ENCODE results near the gene TUFT1. TPM values are rescaled to one million over a fixed set of nuclear protein-coding genes. Genes with fewer than 3 reads are reported as not detected.

TUFT1 gene
- total and polyA plus RNA-seq, 2 of the 13 experiments (the other 11 are each of a cell fraction or from before 2014, with no cell fraction given) = 6.4 to 7.3 TPM

DNA sequence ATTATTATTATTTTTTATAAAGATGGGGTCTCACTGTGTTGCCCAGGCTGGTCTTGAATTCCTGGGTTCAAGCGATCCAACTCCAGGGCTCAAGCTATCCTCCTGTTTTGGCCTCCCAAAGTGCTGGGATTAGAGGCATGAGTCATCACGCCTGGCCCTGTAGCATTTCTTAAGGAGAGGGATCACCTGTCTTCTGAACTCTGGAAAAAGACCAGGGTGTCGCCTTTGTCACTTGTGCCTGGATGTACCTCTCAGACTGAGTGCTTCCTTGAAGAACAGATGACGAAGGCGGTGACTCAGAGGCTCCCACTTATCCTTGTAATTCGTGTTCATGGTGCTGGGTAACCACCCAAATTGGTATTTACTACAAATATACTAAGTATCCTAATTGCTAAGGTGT, 31.3 kb upstream of the TUFT1 start:
- in situ Hi-C loops (cut with HindIII; ENCODE audit: extremely low pct_ligation_motif_present, low pct_unique_long_range_greater_than_20kb) = no loop called here
- no peak for TF ChIP-seq ZNF3 (CRISPR knock-in tag; IDR thresholded peaks at IDR 0.05)
- TF ChIP-seq, protein P1, sequence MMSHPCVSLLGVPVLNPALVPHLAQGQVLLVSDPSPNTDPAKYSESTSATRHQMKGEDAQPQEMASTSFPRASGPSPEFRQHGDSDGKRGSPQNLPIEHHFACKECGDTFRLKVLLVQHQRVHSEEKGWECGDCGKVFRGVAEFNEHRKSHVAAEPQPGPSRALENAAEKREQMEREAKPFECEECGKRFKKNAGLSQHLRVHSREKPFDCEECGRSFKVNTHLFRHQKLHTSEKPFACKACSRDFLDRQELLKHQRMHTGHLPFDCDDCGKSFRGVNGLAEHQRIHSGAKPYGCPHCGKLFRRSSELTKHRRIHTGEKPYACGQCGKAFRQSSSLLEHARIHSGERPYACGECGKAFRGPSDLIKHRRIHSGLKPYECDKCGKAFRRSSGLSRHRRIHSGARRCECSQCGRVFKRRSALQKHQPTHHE (CRISPR knock-in tag; IDR thresholded peaks at IDR 0.05; ENCODE audit: borderline replicate concordance) = no peak
- TF ChIP-seq FOXP1 (IDR thresholded peaks at IDR 0.05) = no peak
- TF ChIP-seq FOXP1 (CRISPR knock-in tag; IDR thresholded peaks at IDR 0.05) = no peak
- TF ChIP-seq, protein P2, sequence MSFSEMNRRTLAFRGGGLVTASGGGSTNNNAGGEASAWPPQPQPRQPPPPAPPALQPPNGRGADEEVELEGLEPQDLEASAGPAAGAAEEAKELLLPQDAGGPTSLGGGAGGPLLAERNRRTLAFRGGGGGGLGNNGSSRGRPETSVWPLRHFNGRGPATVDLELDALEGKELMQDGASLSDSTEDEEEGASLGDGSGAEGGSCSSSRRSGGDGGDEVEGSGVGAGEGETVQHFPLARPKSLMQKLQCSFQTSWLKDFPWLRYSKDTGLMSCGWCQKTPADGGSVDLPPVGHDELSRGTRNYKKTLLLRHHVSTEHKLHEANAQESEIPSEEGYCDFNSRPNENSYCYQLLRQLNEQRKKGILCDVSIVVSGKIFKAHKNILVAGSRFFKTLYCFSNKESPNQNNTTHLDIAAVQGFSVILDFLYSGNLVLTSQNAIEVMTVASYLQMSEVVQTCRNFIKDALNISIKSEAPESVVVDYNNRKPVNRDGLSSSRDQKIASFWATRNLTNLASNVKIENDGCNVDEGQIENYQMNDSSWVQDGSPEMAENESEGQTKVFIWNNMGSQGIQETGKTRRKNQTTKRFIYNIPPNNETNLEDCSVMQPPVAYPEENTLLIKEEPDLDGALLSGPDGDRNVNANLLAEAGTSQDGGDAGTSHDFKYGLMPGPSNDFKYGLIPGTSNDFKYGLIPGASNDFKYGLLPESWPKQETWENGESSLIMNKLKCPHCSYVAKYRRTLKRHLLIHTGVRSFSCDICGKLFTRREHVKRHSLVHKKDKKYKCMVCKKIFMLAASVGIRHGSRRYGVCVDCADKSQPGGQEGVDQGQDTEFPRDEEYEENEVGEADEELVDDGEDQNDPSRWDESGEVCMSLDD (CRISPR knock-in tag; IDR thresholded peaks at IDR 0.05; ENCODE audit: borderline replicate concordance) = no peak
- TF ChIP-seq ZNF441 (CRISPR knock-in tag; IDR thresholded peaks at IDR 0.05; ENCODE audit: borderline replicate concordance) = no peak
- TF ChIP-seq ZFP90 (CRISPR knock-in tag; IDR thresholded peaks at IDR 0.05; ENCODE audit: borderline replicate concordance) = no peak
- TF ChIP-seq SIX1 (CRISPR knock-in tag; IDR thresholded peaks at IDR 0.05; ENCODE audit: borderline replicate concordance) = no peak
- no peak for TF ChIP-seq HNRNPLL (IDR thresholded peaks at IDR 0.05; ENCODE audit: low read depth, low read length, poor library complexity, severe bottlenecking)
- TF ChIP-seq ZNF605 (CRISPR knock-in tag; IDR thresholded peaks at IDR 0.05) = no peak
- TF ChIP-seq NR2F1 (CRISPR knock-in tag; IDR thresholded peaks at IDR 0.05) = no peak
- no peak for TF ChIP-seq ZNF564 (CRISPR knock-in tag; IDR thresholded peaks at IDR 0.05)
- no peak for TF ChIP-seq HMG20B (CRISPR knock-in tag; conservative IDR thresholded peaks at IDR 0.05)
- TF ChIP-seq, protein P3, sequence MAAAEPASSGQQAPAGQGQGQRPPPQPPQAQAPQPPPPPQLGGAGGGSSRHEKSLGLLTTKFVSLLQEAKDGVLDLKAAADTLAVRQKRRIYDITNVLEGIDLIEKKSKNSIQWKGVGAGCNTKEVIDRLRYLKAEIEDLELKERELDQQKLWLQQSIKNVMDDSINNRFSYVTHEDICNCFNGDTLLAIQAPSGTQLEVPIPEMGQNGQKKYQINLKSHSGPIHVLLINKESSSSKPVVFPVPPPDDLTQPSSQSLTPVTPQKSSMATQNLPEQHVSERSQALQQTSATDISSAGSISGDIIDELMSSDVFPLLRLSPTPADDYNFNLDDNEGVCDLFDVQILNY (CRISPR knock-in tag; conservative IDR thresholded peaks at IDR 0.05) = no peak
- no peak for TF ChIP-seq SNRNP70 (IDR thresholded peaks at IDR 0.05; ENCODE audit: low read depth, low read length)
- TF ChIP-seq ZNF329 (CRISPR knock-in tag; IDR thresholded peaks at IDR 0.05; ENCODE audit: low read depth) = no peak
- no peak for TF ChIP-seq GTF2F1 (IDR thresholded peaks at IDR 0.05; ENCODE audit: low read length)
- TF ChIP-seq ZNF12 (CRISPR knock-in tag; IDR thresholded peaks at IDR 0.05) = no peak
- no peak for TF ChIP-seq ZNF570 (CRISPR knock-in tag; IDR thresholded peaks at IDR 0.05; ENCODE audit: borderline replicate concordance)
- Histone ChIP-seq H3K27me3 (ENCODE audit: control insufficient read depth in 1 of 2, insufficient read depth in 2 of 2, low read length in 2 of 2) (peaks cover 0 to 16% of the 10 kb centered on the region in 2 experiments; a peak in 2 of 5 replicates), H3K4me2 (ENCODE audit: low read depth, low read length) (no peak overlapping the region), H3K27ac (ENCODE audit: extremely low read length, insufficient read depth, low read length) (no peak overlapping the region), H3K36me3 (replicated peaks in 1 of 2; ENCODE audit: control insufficient read depth in 1 of 2, insufficient read depth in 2 of 2, low read length in 2 of 2) (no peaks in the 10 kb centered on the region), H3K79me2 (ENCODE audit: insufficient read depth, low read length) (no peaks in the 10 kb centered on the region), H3K4me3 (replicated peaks in 1 of 3; ENCODE audit: insufficient read depth in 1 of 3, low read depth in 2 of 3, low read length in 3 of 3) (no peak overlapping the region), H3K9me3 (ENCODE audit: low read length) (no peaks in the 10 kb centered on the region), H2AFZ (ENCODE audit: low read length) (no peak overlapping the region), H4K20me1 (ENCODE audit: insufficient read depth, low read length) (no peaks in the 10 kb centered on the region), H3K4me1 (ENCODE audit: insufficient read depth, low read length) (peaks cover 44% of the 10 kb centered on the region), H3K9ac (ENCODE audit: insufficient read depth, low read depth, low read length) (no peak overlapping the region)
- ChIA-PET CTCF (ENCODE audit: low intra/inter-chr PET ratio, low total read pairs) (no interaction called here), POLR2A (no interaction called here)
- no TSS peak for BruUV-seq (replicated peaks)
- WGBS (ENCODE audit: low lambda C conversion rate) = 55% methylated on average over 6 of the region's 6 CpGs
- intact Hi-C loops (cut with micrococcal nuclease; ENCODE audit: unreplicated experiment) = no loop called here
- FAIRE-seq (no peak), ATAC-seq (no peak), DNase-seq (ENCODE audit: low spot score) (no peak)
